GM23338 (cell line): ENCODE results near the gene TMEM30B. TPM values are rescaled to one million over a fixed set of nuclear protein-coding genes. Genes with fewer than 3 reads are reported as not detected.

Source experiments
- ETS1 ChIP-seq: IDR thresholded peaks from 2 replicates; pipeline ENCODE4 v1.6.1; 2016; ENCODE audit warnings: antibody characterized with exemption
- EZH2 ChIP-seq: fragments of 200-600 bp; sonication (generic); IDR thresholded peaks from one replicate; pipeline ENCODE4 v1.8.0; 2017; ENCODE audit warnings: antibody characterized with exemption, mild to moderate bottlenecking, low read depth; ENCODE audit not compliant: unreplicated experiment
- JUNB ChIP-seq: IDR thresholded peaks from one replicate; pipeline ENCODE4 v1.6.1; 2016; ENCODE audit warnings: antibody characterized with exemption; ENCODE audit not compliant: unreplicated experiment
- NANOG ChIP-seq: IDR thresholded peaks from 2 replicates; pipeline ENCODE4 v1.6.1; 2016; ENCODE audit warnings: antibody characterized with exemption, borderline replicate concordance
- REST ChIP-seq: IDR thresholded peaks from one replicate; pipeline ENCODE4 v1.6.1; 2018; ENCODE audit warnings: antibody characterized with exemption; ENCODE audit not compliant: unreplicated experiment
- STAT1 ChIP-seq: IDR thresholded peaks from one replicate; pipeline ENCODE4 v1.6.1; 2016; ENCODE audit warnings: antibody characterized with exemption; ENCODE audit not compliant: unreplicated experiment
- ZNF114 ChIP-seq: fragments of 250-450 bp; sonication (Bioruptor Pico); IDR thresholded peaks from 2 replicates; pipeline ENCODE4 v1.5.0; 2020; ENCODE audit warnings: mild to moderate bottlenecking, moderate library complexity
- ZNF331 ChIP-seq: fragments of 250-450 bp; sonication (Bioruptor Pico); IDR thresholded peaks from 2 replicates; pipeline ENCODE4 v1.5.0; 2020; ENCODE audit warnings: low read depth, mild to moderate bottlenecking, moderate library complexity
- ZNF462 ChIP-seq: fragments of 250-450 bp; sonication (Bioruptor Pico); IDR thresholded peaks from 2 replicates; pipeline ENCODE4 v1.5.0; 2020; ENCODE audit warnings: mild to moderate bottlenecking, moderate library complexity
- polyA plus RNA-seq: library from polyadenylated mRNA; unstranded; fragments of >200 nt; fragmentation: Nextera tagmentation; extraction: Ambion mirVana; gene quantifications from 2 replicates; pipeline ENCODE4 v1.2.1, GENCODE V29; 2016
- total RNA-seq: library from RNA; depleted of rRNA; stranded (reverse); fragments of >200 nt; shearing (Covaris generic); gene quantifications from 2 replicates; pipeline ENCODE4 v1.2.3, GENCODE V29; 2014

Gene TMEM30B
- total and polyA plus RNA-seq, 2 experiments from 2014 or later, result 7.2 to 22.9 TPM

- TF ChIP-seq ZNF462 (CRISPR knock-in tag), result no peak
- TF ChIP-seq NANOG, result no peak
- TF ChIP-seq ZNF114 (CRISPR knock-in tag), result no peak
- TF ChIP-seq REST, result no peak
- TF ChIP-seq ZNF331 (CRISPR knock-in tag), result no peak
- no peak for TF ChIP-seq ETS1
- TF ChIP-seq STAT1, result no peak
- TF ChIP-seq JUNB, result no peak
- TF ChIP-seq EZH2, result no peak
Measured at GRCh38 chr14:61255968-61256367, 25.2 kb downstream of the TMEM30B start (continued).
